ENCODE results near the gene MAP2.

GRCh38 chr2:209766613-209767012 lies 342.8 kb downstream of the MAP2 start:
- TF ChIP-seq CTCF (IDR thresholded peaks at IDR 0.05) = no peak
- TF ChIP-seq POLR2AphosphoS5 (IDR thresholded peaks at IDR 0.05) = no peak
- TF ChIP-seq POLR2A (IDR thresholded peaks at IDR 0.05) = no peak
